HG02870 (cell line): ENCODE data around the gene ZNF692.

Experiments used
- ATAC-seq: cut with Tn5 transposase; IDR thresholded peaks from one replicate; pipeline ENCODE4 v1.9.1; 2021; ENCODE audit warnings: mild to moderate bottlenecking, moderate library complexity; ENCODE audit not compliant: unreplicated experiment

Gene ZNF692

DNA sequence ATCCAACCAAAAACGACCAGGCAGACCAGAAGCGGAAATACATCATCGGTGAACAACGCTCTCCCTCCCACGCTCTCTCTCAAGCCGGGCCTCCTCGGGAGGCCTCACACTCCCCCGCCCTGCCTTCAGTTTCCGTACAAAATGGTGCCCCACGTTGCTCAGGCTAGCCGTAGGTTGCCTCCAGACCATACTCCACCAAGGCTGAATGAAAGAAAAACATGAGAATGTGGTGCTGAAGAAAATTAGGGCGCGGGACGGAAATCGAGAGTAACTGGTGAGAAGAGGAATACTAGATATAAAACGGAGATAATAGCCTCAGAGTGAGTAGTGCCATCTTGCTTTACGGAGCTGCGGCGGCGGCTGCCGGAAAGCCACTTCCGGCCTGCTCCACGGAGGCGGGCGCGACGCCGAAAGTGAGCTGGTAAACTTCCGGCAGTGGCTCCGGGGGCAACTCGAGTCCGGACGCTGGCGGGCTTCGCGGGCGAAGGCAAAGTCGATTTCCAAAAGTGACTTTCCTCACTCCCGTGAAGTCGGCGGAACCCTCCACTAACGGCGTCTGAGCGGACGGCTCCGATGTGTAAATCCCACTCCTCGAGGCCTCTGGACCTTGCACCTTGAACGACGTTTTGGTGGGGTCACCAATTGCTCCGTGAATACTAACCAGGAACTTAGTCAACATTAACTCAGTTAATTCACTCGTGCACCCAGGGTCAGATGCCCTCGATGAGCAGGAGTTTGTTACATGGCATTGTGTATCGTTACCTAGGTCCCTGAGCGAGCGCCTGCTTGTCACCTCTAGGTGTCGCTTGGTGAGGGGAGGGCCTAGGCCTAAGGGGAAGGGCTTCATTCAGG is 32.8 kb downstream of the ZNF692 start, which contains the start of gene SH3BP5L:
Gene SH3BP5L (minus strand): TSS at position 7 of the 852 bp plus-strand sequence. CDS start 980 bp downstream, outside the sequence.
- ATAC-seq, result peak; percentile 85

DNA sequence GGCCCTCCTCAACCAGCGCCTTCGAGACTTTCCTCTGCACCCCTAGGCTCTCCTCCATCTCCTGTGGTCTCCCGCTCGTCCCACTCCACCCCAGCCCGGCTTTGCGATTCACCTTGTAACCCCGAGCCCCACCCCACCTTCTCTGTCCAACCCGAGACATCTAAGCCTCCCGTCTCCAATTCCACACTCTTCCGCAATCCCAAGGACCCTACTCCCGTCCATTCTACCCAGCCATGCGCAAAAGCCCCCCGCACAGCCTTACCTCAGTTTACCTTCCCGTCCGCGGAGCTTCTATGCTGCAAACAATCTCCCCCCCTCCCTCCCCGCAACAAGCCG is 33.3 kb downstream of the ZNF692 start:
- peak; percentile 1 for ATAC-seq

DNA sequence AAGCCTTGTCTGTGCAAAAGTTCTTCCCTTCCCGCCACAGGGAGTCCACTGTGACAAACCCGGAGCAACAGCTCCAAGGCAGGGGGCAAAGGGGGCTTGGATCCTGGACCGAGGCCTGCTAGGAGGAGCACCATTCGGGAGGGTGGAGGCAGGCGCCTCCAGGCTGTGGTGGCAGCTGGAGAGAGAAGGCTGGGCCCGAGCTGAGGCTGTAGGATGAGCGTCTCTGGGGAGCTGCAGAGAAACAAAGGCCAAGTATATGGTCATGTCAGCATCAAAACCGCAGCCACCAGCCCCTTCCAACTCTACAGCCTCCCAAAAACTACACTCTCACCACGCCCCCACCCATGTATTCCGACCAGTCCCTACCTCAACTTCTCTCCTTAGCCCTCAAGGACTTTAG is 33.7 kb downstream of the ZNF692 start:
- no peak for ATAC-seq

DNA sequence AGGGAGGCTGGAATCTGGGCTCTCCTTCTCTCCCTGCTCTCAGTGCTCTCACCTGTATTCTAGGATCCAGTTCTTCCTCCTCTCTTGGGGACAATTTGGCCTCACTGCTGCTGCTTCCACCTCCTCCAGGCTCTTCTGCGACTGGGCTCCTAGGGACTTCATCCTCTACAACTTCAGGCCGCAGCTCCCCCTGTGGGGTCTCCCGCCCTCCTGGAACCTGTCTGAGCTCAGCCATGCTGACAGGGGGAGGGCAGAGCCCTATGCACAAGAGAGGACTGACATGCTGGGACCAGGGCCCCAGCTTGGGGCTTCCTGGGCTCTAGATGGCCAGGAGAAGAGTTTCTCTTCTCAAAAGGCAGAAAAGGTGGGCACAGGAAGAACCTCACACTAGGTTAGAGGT is 34.2 kb downstream of the ZNF692 start:
- ATAC-seq, result no peak

DNA sequence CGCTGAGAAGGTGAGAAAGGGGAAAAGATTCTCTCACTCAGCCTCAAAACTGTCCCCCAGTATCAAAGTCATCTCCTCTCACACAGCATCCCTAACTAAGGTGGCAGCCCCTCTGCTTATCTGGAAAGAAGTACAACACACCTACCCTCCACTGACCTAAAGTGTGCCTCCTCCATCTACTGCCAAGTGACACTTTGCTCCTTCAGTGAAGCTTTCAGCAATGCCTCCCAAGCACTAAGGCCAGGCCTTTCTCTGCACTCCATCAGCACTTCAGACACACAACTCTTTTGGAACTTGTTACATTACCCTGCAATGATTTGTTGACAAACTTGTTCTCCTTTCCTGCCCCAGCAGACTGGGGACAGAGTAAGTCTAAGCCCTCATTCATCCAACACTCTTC is 34.6 kb downstream of the ZNF692 start:
- ATAC-seq, result no peak

DNA sequence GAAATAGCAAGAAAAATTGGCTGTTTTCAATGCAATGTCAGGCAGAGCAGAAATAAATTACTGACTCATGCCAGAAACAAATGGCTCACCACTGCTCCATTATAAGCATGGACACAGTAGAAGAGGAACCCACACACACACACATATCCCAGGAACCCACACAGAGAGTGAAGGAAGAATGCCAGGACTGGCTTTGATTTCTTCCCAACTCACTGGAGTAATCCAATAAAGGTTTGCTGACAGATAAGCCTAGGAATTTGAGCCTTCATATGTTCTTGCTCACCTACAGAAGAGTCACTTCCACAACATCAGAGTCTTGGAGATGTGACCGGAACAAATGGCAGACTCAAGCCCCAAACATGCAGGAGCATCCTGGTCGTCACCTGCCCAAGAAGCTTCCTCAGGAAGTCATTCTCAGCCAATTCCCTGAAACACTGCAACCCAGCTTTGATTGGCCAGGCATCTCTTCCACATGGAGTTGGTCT is 35.3 kb downstream of the ZNF692 start:
- ATAC-seq, result no peak

DNA sequence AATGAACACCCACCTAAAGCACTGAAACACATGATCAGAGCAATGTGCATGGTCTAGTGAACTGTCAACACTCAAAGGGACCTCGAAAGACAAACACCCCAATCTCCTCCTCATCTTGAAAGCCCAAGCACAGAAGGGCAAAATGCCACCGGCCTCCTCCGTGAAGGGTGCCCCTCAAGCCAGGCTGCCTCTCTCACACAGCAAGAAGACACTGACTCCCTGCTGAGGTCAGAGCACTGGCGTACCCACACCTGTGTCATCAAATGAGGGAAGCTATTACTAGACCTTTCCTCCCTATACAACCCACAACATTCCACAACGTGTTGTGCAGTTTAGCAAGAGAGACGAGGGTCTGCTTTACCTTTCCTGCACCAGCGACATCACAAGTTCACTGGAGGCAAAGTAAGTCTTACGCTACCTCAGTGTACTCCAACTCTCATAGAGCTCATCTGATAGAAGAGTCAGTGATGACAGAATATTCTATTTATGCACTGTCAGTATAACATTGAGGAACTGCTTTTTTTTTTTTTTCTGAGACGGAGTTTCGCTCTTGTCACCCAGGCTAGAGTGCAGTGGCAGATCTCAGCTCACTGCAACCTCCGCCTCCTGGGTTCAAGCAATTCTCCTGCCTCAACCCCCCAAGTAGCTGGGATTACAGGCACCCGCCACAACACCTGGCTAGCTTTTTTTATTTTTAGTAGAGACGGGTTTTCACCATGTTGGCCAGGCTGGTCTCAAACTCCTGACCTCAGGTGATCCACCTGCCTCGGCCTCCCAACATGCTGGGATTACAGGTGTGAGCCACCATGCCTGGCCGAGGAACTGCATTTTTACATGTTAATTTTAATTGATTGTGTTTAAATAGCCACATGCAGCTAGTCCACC is 36.5 kb downstream of the ZNF692 start:
- peak; percentile 29 for ATAC-seq

DNA sequence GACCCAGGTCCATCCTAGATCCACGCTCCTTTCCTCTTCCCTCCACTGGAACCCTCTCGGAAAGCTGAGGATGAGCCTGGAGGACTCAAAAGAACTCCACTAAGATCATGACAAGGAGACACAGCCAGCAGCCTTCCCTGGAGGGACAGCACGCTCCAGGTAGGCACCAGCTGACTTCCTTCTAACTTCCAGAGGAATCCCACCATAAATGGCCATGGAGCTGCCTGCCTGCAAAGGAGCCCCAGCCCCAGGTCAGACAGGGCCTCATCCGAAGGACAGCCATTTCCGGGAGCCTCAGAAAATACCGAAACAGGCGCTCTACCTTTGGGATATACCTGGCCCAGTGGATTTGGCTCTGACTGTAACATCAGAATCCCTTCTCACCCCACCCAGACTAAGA is 37.2 kb downstream of the ZNF692 start:
- no peak for ATAC-seq

DNA sequence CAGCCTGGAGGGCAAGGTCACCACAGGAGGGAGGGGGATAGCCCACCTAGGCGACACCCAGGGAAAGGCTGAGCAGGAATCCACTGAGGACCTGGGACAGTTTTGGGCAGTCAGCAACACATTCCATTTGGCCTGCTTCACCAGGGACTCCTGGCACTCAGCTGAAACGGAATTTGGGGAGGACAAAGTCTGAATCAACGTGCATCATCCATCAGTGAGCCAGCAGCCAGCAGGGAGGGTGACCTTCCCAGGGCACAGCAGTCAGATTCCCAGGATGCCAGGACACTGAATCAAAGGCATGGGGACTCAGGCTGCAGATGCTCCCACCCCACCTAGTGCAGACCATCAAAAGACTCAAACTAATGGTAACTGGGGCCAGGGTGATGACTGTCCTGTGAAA is 37.8 kb downstream of the ZNF692 start:
- no peak for ATAC-seq

DNA sequence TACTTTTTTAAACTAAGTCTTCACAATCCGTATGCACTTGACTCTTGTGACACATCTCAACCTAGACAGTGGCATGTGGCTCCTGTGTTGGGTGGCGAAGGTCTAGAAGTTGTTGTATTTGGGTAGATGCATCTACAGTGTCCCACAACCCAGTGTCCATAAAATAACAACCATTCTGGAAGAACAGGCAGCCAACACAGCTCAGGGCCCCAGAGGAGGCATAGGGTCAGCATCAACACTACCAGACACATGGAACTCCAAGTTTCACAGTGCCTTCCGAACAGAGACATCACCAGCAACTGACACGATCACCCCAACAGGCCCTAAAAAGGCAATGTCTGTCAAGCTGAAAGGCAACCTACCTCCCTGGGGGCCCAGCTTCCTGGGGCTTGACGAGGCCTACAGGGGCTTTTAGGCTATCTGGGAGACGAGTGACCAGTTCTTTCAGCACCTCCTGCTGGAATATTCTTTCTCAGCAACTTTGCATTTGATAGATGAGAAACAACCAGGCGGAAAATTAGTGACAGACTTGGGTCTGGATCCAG is 38.8 kb downstream of the ZNF692 start:
- ATAC-seq, result no peak

DNA sequence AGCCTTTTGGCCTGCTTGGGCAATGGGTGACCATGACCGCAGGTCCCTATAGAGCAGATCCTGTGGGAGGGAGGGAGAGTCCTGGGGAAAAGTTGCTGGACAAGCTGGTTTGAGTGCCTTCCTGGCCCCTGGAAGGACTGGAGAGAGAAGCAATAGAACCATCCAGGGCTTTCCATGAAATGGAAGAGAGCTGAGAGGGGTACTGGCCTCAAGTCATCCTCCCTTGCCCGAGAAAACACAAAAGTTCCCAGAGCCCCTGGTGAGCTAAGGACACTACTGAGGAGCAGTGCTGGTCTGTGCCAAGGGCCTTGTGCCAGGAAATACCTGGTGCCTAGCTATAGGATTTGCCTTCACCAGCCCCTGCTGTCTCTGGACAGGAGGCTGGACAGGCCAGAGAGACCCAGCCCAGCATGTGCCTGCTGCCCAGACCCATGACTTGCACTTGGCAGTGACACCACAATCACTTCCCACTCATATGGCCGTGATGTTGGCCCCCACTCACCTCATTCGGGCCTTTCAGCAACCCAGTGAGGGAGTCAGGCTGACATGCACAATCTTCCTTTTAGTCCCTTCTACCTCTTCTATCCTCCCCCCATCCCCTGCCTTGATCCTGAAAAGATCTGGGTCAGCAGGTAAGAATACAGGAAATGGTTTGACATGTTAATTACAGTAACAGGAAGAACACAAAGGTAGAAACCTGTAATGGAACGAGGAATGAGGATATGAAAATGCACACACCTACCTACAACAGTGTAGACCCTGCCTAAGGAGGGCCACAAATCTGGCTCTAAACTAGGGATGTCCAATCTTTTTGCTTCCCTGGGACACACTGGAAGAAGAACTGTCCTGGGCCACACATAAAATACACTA is 40.1 kb downstream of the ZNF692 start:
- no peak for ATAC-seq

DNA sequence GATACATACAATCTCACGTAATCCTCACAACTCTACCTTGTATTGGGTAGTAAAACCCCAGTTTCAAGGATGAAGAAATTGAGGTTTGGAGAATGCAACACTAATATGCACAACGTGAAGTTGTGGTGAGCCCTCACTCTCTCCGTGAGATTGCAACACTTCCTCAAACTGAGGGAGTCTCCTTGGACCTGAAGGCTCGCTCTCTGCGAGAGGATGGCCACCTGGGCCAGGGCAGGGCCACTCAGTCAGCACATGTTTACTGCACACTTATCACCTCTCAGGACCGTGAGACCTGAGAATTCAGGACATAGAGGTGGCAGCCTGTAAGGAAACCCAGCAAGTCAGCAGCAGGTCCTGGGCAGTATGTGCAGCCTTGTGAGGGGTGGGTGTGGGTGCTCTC is 41.8 kb downstream of the ZNF692 start:
- ATAC-seq, result no peak

DNA sequence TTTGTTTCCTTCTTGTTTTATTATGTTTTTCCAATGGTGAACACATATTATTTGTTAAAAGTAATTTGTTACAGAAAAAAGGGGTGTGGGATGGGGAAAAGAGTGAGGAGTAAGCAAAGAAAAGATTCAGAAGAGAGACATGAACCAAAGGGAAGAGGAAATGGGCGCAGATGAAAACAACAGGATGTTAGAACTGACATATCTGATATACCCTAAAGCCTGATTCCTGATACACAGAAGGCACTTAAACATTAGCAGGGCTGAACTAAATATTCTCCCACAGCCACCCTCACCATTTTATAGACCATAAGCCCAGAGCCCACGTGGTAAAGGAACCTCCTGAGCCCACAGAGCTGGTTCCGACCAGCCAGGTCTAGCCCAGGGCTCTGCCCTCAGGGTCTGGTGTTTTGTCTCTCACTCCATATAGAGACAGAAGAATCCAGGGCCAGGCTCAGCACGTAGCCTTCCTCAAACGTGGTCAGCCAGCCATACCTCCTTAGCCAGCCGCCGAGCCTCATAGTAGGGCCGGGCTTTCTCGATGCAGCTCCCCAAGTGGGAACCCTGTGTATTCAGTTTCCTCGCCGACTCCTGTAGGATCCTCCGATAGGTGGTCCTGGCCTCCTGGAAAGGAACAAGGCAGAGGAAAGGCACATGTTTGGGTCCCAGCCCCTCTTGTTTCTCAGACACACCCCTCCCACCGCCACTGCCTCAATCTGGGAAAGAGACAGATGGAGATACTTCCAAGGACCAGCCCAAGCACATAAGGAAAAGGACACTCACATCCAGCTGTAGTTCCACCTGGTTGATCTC is 42.6 kb downstream of the ZNF692 start:
- ATAC-seq, result no peak

DNA sequence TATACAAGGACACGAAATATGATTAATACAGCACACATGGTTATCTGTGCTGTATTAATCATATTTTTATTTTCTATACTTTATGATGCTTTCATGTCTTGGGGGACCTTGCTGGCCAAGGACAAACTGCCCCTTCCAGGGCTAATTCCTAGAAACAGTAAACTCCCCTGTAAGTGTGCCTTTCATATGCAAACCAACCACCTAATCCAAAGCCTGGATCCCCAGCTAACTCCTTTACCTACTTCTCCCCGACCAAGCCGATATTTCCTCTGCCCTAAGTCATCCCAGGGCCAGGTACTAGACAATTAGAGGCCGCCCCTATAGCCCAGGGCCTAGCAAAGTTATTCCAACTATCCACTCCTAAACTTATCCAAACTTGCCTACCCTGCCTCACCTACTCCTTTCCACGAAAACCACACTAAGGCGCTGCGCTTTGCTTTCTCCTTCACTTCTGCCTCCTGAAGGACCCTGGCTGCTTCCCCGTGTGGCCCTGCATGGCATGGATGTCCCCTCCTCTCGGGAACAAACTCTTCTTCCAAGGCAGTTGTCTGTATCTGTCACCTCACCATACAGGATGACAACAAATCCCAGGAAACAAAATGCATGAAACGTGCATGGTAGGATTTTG is 43.4 kb downstream of the ZNF692 start:
- no peak for ATAC-seq

DNA sequence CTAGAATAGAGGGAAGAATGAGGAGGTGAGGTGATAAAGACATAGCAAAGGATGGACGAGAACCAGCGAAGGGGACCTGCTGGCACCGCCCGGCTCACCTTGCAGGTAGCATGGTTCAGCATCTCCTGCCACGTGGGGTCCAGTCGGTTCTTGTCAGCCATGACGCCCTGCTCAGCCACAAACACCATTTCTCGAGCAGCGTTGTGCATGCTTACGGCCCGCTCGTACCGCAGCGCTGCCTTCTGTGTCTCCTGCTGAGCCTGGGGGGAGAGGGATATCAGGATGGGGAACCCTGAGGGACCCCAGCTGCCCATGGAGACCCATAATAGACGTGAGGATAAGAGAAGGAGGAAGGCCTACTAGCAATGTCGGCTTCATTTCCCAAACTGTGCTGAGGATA is 44.5 kb downstream of the ZNF692 start:
- ATAC-seq, result no peak

DNA sequence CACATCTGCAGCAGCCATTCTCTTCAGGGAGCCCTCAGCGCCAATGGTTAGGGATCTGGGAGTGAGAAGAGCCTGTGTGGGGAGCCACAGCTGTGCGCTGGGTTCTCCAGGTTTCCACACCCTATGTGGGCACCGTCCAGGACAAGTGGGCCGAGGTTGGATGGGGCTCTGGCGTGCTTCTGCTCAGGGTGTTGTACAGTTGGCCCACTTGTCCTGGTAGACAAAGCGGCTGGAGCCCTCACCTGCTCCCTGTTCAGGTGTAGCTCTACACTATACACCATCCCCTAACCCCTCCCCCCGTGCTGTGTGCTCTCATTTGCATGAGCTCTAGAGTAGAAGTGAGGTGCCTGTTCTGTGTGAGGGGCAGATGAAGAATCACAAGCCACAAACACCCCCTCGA is 45.3 kb downstream of the ZNF692 start:
- no peak for ATAC-seq

DNA sequence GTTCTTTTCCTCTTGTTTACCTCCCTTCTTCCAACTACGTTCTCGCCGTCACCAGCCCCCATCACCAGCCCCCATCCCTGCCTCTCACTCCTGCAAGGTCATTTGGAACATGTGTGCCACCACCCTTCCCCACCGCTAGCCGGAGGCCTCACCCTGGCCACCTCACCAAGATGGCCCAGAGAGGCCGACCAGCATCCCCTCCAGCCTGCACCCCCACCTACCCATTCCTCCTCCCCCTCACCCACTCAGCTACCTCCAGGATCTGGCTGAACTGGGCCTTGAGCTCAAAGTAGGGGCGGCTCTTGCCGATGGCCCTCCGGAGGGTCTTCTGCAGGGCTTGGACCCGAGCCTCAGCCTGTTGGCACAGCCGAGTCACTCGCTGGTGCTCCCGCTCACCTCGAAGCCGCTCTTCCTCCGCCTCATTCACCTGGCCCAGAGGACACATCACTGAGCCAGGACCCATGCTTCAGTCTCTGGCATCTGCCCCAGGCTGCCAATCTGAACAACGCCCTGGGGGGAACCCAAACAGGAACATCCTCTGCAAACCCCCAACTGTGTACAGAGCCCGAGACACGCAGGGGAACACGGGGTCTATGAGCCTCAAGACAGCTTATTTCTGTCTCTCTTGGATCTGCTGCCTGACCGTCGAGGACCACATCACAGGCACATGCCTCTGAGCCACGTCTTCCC is 46.0 kb downstream of the ZNF692 start:
- ATAC-seq, result no peak
